Skeletal muscle tissue (tissue), 4 donors: ENCODE results near the gene PNMA6E. TPM values are rescaled to one million over a fixed set of nuclear protein-coding genes. Genes with fewer than 3 reads are reported as not detected.

Experiments
- H3K27ac ChIP-seq: one replicate; pipeline ENCODE4 v1.7.0; 2013; ENCODE audit warnings: mild to moderate bottlenecking, low read depth, low read length, inconsistent platforms
- H3K27me3 ChIP-seq, 3 donors: one replicate each; pipeline ENCODE4 v1.7.0; 2013; ENCODE audit warnings: low read length in 3 of 3; ENCODE audit not compliant: control insufficient read depth in 3 of 3, insufficient read depth in 3 of 3
- H3K36me3 ChIP-seq, 3 donors: one replicate each; pipeline ENCODE4 v1.7.0; 2013; ENCODE audit warnings: low read length in 3 of 3; ENCODE audit not compliant: control insufficient read depth in 3 of 3, insufficient read depth in 3 of 3
- H3K4me1 ChIP-seq, 3 donors: one replicate each; pipeline ENCODE4 v1.7.0; 2013; ENCODE audit warnings: low read length in 3 of 3, mild to moderate bottlenecking in 3 of 3; ENCODE audit not compliant: control insufficient read depth in 3 of 3, insufficient read depth in 3 of 3
- H3K4me3 ChIP-seq, 3 donors: one replicate each; pipeline ENCODE4 v1.7.0; 2013; ENCODE audit warnings: low read length in 3 of 3
- H3K9ac ChIP-seq, 3 donors: one replicate each; pipeline ENCODE4 v1.7.0; 2013; ENCODE audit warnings: low read length in 3 of 3, mild to moderate bottlenecking in 3 of 3, moderate library complexity in 2 of 3, low read depth in 1 of 3
- H3K9me3 ChIP-seq, 3 donors: one replicate each; pipeline ENCODE4 v1.7.0; 2013; ENCODE audit warnings: low read length in 3 of 3; ENCODE audit not compliant: control insufficient read depth in 3 of 3
- total RNA-seq: library from RNA; depleted of rRNA; stranded (reverse); fragments of >200 nt; gene quantifications from one replicate; pipeline ENCODE4 v1.2.3, GENCODE V29; 2014
- donor health status: Osteomylitis.

The PNMA6E gene
- total RNA-seq, 1 donor from 2014 or later = not detected

DNA sequence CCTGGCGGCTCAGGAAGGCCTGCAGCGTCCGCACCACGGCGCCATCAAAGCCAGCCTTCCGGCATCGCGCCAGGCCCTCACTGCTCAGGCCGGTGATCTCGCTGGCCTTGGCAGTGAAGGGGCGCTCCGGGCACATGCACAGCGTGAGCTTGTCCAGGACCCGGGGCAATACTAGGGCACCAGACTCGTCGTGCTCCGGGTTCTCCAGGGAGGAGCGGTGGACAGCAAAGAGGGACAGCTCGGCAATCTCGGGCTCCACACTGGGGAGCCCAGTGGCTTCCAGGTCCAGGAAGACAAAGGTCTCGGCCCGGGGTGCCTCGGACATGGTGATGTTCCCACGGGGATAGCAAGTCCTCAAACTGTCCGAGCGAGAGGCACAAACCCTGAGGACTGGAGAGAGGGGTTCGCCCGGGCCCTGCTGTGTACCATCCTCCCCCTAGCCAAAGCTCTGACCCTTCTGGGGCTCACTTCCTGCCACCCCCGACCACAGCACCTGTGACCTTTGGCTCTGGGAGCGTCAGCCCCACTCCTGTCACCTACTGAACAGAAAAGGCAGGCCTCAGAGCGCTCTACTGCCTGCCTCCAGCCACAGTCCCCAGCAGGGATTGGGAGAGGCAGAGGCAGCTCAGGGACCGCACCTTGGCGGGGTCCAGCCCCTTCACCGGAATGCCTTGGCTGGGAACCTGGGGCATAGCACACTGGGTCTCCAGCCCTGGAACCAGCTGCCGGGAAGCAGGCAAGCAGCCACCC is 44.1 kb upstream of the PNMA6E start:
- no peak overlapping the region for H3K4me3 ChIP-seq
- peaks cover 0 to 1% (median 0%) of the 10 kb centered on the region in 3 donors for H3K27me3 ChIP-seq

GRCh38 chrX:153444333-153445011 is 43.3 kb upstream of the PNMA6E start:
- H3K36me3 ChIP-seq = peaks cover 0 to 3% (median 1%) of the 10 kb centered on the region in 3 donors
- H3K27me3 ChIP-seq = peaks cover 2 to 9% (median 3%) of the 10 kb centered on the region in 3 donors
- no peak overlapping the region for H3K27ac ChIP-seq
- no peaks in the 10 kb centered on the region for H3K4me1 ChIP-seq
- no peaks in the 10 kb centered on the region for H3K9me3 ChIP-seq
- H3K9ac ChIP-seq = no peak overlapping the region
- H3K4me3 ChIP-seq = no peak overlapping the region

More for the DNA sequence above, 44.1 kb upstream of the PNMA6E start:
- Histone ChIP-seq H3K27ac (no peak overlapping the region), H3K36me3 (peaks cover 0 to 3% (median 2%) of the 10 kb centered on the region in 3 donors), H3K9ac (no peak overlapping the region), H3K9me3 (no peaks in the 10 kb centered on the region), H3K4me1 (no peaks in the 10 kb centered on the region)

DNA sequence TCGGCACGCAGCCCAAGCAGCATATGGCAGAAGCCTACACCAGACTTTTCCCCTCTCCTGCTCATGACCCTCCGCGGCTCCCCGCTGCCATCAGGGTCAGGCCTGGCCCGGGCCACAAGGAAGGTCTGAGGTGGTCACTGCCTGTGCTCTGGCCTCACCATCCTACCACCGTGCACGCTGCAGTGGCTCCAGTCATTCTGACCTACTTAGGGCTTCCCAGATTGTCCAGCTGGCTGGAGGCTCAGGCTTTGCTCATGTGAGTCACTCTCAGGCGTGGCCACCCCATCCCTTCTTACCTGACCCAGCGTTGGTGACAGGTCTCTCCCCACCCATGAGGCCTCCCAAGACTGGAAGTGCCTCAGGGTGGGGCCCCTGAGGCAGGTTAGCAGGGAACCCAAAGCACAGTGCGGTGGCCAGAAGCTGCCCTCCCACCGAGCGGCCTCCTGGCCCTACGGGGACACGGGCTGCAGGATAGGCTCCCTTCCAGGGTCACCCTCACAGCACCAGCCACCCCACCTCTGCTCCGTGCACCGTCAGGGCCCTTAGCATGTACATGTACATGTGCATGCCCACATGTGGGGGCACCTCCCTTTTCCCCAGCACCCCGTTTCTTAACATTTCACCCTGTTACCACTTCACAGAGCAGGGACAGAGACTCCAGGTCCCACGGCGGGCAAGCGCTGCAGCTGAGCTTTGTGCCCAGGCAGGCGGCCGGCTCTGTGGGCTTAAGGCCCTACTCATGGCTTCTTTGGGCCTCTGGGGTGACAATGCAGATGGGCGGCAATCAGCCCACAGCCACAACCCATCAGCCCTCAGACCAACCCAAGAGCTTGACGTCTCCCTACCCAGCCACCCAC is 42.6 kb upstream of the PNMA6E start:
- Histone ChIP-seq H3K27me3 (peaks cover 2 to 9% (median 3%) of the 10 kb centered on the region in 3 donors), H3K4me1 (no peaks in the 10 kb centered on the region), H3K27ac (no peak overlapping the region), H3K4me3 (no peak overlapping the region), H3K9ac (no peak overlapping the region), H3K36me3 (peaks cover 0 to 3% (median 0%) of the 10 kb centered on the region in 3 donors), H3K9me3 (no peaks in the 10 kb centered on the region)

DNA sequence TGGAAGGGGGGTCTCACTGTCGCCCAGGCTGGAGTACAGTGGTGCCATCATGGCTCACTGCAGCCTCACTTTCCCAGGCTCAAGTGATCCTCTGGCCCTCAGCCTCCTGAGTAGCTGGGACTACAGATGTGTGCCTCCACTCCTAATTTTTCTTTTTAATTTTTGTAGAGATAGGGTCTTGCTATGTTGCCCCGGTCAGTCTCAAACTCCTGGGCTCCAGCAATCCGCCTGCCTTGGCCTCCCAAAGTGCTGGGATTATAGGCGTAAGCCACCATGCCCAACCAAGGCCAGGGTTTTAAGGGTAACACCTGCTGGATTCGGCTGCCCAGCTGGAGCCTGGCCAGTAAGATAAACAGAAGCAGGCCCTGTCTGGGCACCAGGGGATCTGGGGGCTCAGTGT is 41.3 kb upstream of the PNMA6E start:
- peaks cover 0 to under 1% (median 0%) of the 10 kb centered on the region in 3 donors for H3K36me3 ChIP-seq
- peaks cover 2 to 9% (median 3%) of the 10 kb centered on the region in 3 donors for H3K27me3 ChIP-seq

GRCh38 chrX:153441981-153442380 is 40.8 kb upstream of the PNMA6E start:
- H3K27ac ChIP-seq = no peak overlapping the region
- H3K9ac ChIP-seq = no peak overlapping the region
- H3K27me3 ChIP-seq = peaks cover 2 to 9% (median 3%) of the 10 kb centered on the region in 3 donors
- H3K4me3 ChIP-seq = no peak overlapping the region
- H3K4me1 ChIP-seq = no peaks in the 10 kb centered on the region
- no peaks in the 10 kb centered on the region for H3K36me3 ChIP-seq
- H3K9me3 ChIP-seq = no peaks in the 10 kb centered on the region

More for the DNA sequence above, 41.3 kb upstream of the PNMA6E start:
- Histone ChIP-seq H3K9me3 (no peaks in the 10 kb centered on the region), H3K9ac (no peak overlapping the region), H3K27ac (no peak overlapping the region), H3K4me3 (no peak overlapping the region), H3K4me1 (no peaks in the 10 kb centered on the region)

GRCh38 chrX:153441296-153441695 is 40.1 kb upstream of the PNMA6E start:
- no peak overlapping the region for H3K9ac ChIP-seq

DNA sequence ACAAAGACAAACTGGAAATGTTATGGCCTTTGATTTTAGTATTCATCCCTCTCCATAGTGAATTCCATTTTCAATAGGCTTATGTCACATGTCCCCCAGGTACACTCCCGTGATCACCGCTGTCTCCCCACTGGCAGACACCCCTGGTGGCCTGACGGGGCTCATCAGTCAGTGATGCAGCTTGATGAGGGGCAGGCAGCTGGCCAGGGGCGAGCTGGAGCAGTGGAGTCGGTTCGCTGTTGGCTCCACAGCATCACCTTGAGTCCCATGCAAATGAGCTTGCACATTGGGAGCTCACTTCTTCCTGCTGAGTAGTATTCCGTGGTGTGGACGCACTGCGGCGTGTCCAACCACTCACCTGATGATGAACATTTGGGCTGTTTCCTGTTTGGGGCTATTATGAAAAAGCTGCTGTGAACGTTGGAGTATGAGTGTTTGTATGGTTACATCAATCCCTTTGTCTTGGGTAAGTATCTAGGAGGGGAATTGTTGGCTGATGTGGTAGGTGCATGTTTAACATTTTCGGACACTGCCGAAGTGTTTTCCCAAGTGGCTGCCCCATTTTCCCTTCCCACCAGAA is 39.5 kb upstream of the PNMA6E start:
- Histone ChIP-seq H3K4me1 (no peaks in the 10 kb centered on the region), H3K9ac (no peak overlapping the region), H3K4me3 (no peak overlapping the region), H3K36me3 (no peaks in the 10 kb centered on the region), H3K27ac (no peak overlapping the region), H3K9me3 (no peaks in the 10 kb centered on the region), H3K27me3 (peaks cover 2 to 9% (median 3%) of the 10 kb centered on the region in 3 donors)

More at GRCh38 chrX:153441296-153441695, 40.1 kb upstream of the PNMA6E start:
- Histone ChIP-seq H3K36me3 (no peaks in the 10 kb centered on the region), H3K9me3 (no peaks in the 10 kb centered on the region), H3K4me3 (no peak overlapping the region), H3K27me3 (peaks cover 2 to 9% (median 3%) of the 10 kb centered on the region in 3 donors), H3K27ac (no peak overlapping the region), H3K4me1 (no peaks in the 10 kb centered on the region)

GRCh38 chrX:153439977-153440376 is 38.8 kb upstream of the PNMA6E start:
- Histone ChIP-seq H3K36me3 (no peaks in the 10 kb centered on the region), H3K27me3 (peaks cover 2 to 9% (median 3%) of the 10 kb centered on the region in 3 donors), H3K9me3 (no peaks in the 10 kb centered on the region), H3K9ac (no peak overlapping the region), H3K4me3 (no peak overlapping the region), H3K4me1 (no peaks in the 10 kb centered on the region), H3K27ac (no peak overlapping the region)

GRCh38 chrX:153438532-153438931 is 37.4 kb upstream of the PNMA6E start:
- Histone ChIP-seq H3K27ac (no peak overlapping the region), H3K36me3 (no peaks in the 10 kb centered on the region), H3K9ac (no peak overlapping the region), H3K4me3 (no peak overlapping the region), H3K27me3 (peaks cover 2 to 9% (median 3%) of the 10 kb centered on the region in 3 donors), H3K4me1 (no peaks in the 10 kb centered on the region), H3K9me3 (no peaks in the 10 kb centered on the region)
